Sigmoid colon (tissue), 4 donors: ENCODE results near the gene AKR1C4.

Source experiments
- EP300 ChIP-seq, 4 donors: sonication (generic); formaldehyde crosslinking; IDR thresholded peaks; one replicate each; pipeline ENCODE4 v1.6.1; 2017; ENCODE audit warnings: antibody characterized with exemption in 4 of 4
- POLR2A ChIP-seq, 2 donors: fragments of 450-650 bp; IDR thresholded peaks; one replicate each; pipeline ENCODE4 v1.6.1; 2016; ENCODE audit warnings: antibody characterized with exemption in 2 of 2, mild to moderate bottlenecking in 2 of 2, moderate library complexity in 2 of 2
- POLR2AphosphoS5 ChIP-seq, 4 donors: sonication (generic); formaldehyde crosslinking; IDR thresholded peaks; one replicate each; pipeline ENCODE4 v1.6.1; 2017; ENCODE audit warnings: antibody characterized with exemption in 4 of 4
- TF ChIP-seq, protein P1 (sequence below), 4 experiments: fragments of 450-650 bp in 3 of 4; fragments of 200-600 bp in 1 of 4; IDR thresholded peaks; one replicate each; pipeline ENCODE4 v1.5.1; 2016 to 2019; ENCODE audit warnings: antibody characterized with exemption in 4 of 4, mild to moderate bottlenecking in 3 of 4, moderate library complexity in 2 of 4

DNA sequence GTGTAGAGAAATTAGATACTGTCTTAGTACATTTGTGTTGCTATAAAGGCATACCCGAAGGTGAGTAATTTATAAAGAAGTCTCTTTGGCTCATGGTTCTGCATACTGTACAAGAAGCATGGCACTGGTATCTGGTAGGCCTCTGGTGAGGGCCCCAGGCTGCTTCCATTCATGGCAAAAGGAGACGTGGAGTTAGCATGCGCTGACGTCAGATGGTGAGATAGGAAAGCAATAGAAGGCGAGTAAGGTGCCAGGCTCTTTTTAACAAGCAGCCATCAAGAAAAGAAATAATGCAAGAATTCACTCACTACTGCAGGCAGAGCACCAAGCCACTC, 49.8 kb upstream of the AKR1C4 start:
- TF ChIP-seq, protein P1, sequence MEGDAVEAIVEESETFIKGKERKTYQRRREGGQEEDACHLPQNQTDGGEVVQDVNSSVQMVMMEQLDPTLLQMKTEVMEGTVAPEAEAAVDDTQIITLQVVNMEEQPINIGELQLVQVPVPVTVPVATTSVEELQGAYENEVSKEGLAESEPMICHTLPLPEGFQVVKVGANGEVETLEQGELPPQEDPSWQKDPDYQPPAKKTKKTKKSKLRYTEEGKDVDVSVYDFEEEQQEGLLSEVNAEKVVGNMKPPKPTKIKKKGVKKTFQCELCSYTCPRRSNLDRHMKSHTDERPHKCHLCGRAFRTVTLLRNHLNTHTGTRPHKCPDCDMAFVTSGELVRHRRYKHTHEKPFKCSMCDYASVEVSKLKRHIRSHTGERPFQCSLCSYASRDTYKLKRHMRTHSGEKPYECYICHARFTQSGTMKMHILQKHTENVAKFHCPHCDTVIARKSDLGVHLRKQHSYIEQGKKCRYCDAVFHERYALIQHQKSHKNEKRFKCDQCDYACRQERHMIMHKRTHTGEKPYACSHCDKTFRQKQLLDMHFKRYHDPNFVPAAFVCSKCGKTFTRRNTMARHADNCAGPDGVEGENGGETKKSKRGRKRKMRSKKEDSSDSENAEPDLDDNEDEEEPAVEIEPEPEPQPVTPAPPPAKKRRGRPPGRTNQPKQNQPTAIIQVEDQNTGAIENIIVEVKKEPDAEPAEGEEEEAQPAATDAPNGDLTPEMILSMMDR (IDR thresholded peaks at IDR 0.05), result no peak
- TF ChIP-seq POLR2A (IDR thresholded peaks at IDR 0.05) (no peak), EP300 (IDR thresholded peaks at IDR 0.05) (no peak), POLR2AphosphoS5 (IDR thresholded peaks at IDR 0.05) (no peak)
